ENCODE results near the gene CA10. TPM values are rescaled to one million over a fixed set of nuclear protein-coding genes. Genes with fewer than 3 reads are reported as not detected.

The CA10 gene
- total RNA-seq, 4 donors from 2014 or later, result not detected

GRCh38 chr17:51650202-51650601 is 508.3 kb downstream of the CA10 start:
- TF ChIP-seq, protein P1, sequence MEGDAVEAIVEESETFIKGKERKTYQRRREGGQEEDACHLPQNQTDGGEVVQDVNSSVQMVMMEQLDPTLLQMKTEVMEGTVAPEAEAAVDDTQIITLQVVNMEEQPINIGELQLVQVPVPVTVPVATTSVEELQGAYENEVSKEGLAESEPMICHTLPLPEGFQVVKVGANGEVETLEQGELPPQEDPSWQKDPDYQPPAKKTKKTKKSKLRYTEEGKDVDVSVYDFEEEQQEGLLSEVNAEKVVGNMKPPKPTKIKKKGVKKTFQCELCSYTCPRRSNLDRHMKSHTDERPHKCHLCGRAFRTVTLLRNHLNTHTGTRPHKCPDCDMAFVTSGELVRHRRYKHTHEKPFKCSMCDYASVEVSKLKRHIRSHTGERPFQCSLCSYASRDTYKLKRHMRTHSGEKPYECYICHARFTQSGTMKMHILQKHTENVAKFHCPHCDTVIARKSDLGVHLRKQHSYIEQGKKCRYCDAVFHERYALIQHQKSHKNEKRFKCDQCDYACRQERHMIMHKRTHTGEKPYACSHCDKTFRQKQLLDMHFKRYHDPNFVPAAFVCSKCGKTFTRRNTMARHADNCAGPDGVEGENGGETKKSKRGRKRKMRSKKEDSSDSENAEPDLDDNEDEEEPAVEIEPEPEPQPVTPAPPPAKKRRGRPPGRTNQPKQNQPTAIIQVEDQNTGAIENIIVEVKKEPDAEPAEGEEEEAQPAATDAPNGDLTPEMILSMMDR (IDR thresholded peaks at IDR 0.05; ENCODE audit: low read depth), result no peak

DNA sequence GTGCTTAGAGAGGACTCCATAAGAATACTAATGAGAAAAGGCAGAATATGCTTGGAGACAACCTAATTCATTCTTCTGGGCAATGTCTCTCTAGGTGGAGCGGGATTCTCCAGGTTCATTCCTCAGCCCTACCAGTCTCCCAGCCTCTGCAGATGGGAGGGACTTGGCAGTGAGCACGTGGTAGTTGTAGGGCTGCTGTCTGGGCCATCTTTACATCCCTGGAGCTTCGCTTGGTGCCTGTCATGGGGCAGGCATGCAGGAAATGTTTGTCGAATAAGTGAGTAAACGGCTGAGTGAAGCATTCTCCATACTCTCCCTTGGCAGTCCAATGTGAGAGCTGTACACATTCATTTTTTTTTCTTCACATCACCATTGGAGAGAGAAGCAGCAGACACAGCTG is 510.7 kb downstream of the CA10 start:
- TF ChIP-seq, protein P1 (IDR thresholded peaks at IDR 0.05; ENCODE audit: low read depth), result no peak

GRCh38 chr17:51647067-51647466 is 511.4 kb downstream of the CA10 start:
- TF ChIP-seq, protein P1 (IDR thresholded peaks at IDR 0.05; ENCODE audit: low read depth), result no peak

DNA sequence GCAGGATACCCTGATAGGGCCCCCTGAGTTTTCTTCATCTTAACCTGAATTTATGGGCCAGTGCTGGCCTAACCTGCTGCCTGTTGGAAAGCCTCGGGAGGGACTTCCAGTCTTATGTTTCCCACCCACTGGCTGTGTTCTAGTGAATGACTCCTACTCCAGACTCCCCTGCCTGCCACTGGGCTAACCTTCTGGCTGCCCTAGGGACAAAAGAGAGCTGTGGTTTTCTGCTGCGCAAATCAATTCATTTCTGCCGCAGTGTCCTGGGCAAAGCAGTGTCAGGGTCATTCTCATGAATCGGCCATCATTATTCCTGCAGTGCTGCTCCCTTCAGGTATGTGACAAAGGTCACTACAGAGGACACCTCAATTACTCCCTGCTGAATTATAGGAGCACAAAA is 512.0 kb downstream of the CA10 start:
- TF ChIP-seq, protein P1 (IDR thresholded peaks at IDR 0.05; ENCODE audit: low read depth), result no peak

DNA sequence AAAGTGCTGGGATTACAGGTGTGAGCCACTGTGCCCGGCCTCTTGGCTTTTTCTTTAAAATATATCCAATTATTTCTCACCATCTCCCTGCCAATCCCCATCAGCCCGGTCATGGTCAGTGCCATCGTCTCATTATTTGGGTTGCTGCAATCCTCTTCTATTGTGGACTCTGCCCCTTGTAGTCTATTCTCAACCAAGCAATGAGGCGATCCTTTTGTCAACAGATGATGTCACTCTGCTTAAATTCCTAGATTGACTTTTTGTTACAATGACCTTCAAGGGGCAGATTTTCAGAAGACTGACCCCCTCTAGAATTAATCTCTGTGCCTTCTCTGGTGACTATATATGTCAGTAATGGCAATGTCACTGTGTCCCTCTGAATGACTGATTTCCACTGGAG is 513.5 kb downstream of the CA10 start:
- TF ChIP-seq, protein P1 (IDR thresholded peaks at IDR 0.05; ENCODE audit: low read depth), result no peak

DNA sequence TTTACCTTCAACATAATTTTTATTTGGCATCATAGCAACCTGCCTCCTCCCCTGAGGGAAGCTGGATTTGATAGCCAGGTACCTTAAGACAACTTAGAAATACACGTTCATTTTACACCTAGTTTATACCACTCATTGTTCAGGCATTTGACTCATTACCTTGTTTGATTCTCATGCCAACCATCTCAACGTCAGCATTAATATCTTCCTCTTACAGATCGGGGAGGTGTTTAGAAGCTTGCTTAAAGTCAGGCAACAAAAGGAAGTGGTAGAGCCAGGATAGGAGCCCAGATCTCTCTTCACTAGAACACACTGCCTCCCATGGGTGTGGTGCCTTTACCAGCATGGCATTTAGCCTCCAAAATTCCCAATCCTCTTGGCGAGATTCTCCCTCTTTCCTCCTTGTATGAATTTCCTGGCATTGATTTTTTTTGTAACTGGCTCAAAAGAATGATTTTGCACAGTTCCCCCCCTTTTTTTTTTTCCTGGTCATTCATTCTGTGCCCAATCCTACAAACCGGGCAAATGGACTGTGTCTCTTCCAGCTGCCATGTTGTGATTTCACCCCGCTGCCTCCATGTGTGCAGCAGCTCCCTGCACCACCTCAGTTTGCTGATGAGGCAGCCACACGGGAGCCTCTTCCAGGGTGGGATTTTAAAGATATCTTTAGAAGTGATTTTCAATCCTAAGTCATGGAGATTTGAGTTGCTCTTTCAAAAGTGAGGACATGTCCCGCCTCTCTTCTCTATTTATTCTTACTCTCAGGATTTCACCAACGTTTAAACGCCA is 514.6 kb downstream of the CA10 start:
- TF ChIP-seq, protein P1 (IDR thresholded peaks at IDR 0.05; ENCODE audit: low read depth), result no peak

DNA sequence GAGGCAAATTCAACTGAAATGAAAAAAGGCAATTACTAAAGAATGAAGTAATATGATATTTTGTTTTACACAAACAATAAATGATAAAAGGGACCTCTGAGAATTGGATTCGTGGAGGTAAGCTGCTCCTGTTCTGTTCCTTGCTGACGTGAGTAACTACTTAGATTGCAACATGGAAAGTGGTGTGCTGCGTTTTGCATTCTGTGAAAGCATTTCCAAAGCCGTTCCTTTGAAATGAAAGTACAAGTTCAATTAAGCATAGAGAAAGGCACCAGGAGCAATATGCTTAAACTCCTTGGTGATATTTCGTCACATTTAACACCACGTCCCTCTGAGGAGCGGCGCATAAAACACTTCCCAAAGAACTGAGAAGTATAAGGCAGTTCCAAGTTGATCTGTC is 516.5 kb downstream of the CA10 start:
- TF ChIP-seq, protein P1 (IDR thresholded peaks at IDR 0.05; ENCODE audit: low read depth), result no peak

Data from subcutaneous adipose tissue (tissue), 4 donors.